ENCODE data around the gene EDA2R. TPM values are rescaled to one million over a fixed set of nuclear protein-coding genes. Genes with fewer than 3 reads are reported as not detected.

EDA2R gene
- total RNA-seq, 1 donor, result 13.4 TPM

- no peak for TF ChIP-seq CTCF (IDR thresholded peaks at IDR 0.05; ENCODE audit: extremely low read depth, low read depth, low read length)
- no peaks in the 10 kb centered on the region for H3K9me3 ChIP-seq (ENCODE audit: low read depth, low read length)
- no peaks in the 10 kb centered on the region for H3K79me2 ChIP-seq (ENCODE audit: insufficient read depth, low read length)
- H3K27me3 ChIP-seq (ENCODE audit: insufficient read depth, low read length), result no peaks in the 10 kb centered on the region
- no peaks in the 10 kb centered on the region for H4K20me1 ChIP-seq (ENCODE audit: insufficient read depth, low read length)
- H3K4me3 ChIP-seq (ENCODE audit: insufficient read depth, low read length), result peak overlapping the region; percentile 33
- H3K4me2 ChIP-seq (ENCODE audit: insufficient read depth, low read length), result peak overlapping the region; percentile 60
- peak overlapping the region; percentile 79 for H3K27ac ChIP-seq (ENCODE audit: low read depth, low read length)
- no peaks in the 10 kb centered on the region for H3K36me3 ChIP-seq (ENCODE audit: insufficient read depth, low read length)
- DNase-seq (ENCODE audit: insufficient read length, low spot score, missing footprints), result no peak
- no peak overlapping the region for H2AFZ ChIP-seq (ENCODE audit: low read length)
- H3K4me1 ChIP-seq (ENCODE audit: insufficient read depth, low read length), result peaks cover 9% of the 10 kb centered on the region
Observed at GRCh38 chrX:66676990-66677389, 38.1 kb upstream of the EDA2R start.

- Histone ChIP-seq H3K9me3 (ENCODE audit: low read depth, low read length) (no peaks in the 10 kb centered on the region), H3K4me1 (ENCODE audit: insufficient read depth, low read length) (peaks cover 9% of the 10 kb centered on the region), H3K27ac (ENCODE audit: low read depth, low read length) (peak overlapping the region; percentile 79), H3K4me3 (ENCODE audit: insufficient read depth, low read length) (peak overlapping the region; percentile 33), H3K27me3 (ENCODE audit: insufficient read depth, low read length) (no peaks in the 10 kb centered on the region), H3K36me3 (ENCODE audit: insufficient read depth, low read length) (no peaks in the 10 kb centered on the region), H4K20me1 (ENCODE audit: insufficient read depth, low read length) (no peaks in the 10 kb centered on the region), H3K4me2 (ENCODE audit: insufficient read depth, low read length) (peak overlapping the region; percentile 60), H3K79me2 (ENCODE audit: insufficient read depth, low read length) (no peaks in the 10 kb centered on the region), H2AFZ (ENCODE audit: low read length) (no peak overlapping the region)
- no peak for DNase-seq (ENCODE audit: insufficient read length, low spot score, missing footprints)
- no peak for TF ChIP-seq CTCF (IDR thresholded peaks at IDR 0.05; ENCODE audit: extremely low read depth, low read depth, low read length)
Observed at GRCh38 chrX:66676413-66676812, 37.5 kb upstream of the EDA2R start.

- H3K4me3 ChIP-seq (ENCODE audit: insufficient read depth, low read length), result no peak overlapping the region
- H3K27me3 ChIP-seq (ENCODE audit: insufficient read depth, low read length), result no peaks in the 10 kb centered on the region
- H3K27ac ChIP-seq (ENCODE audit: low read depth, low read length), result no peak overlapping the region
- no peak overlapping the region for H3K4me2 ChIP-seq (ENCODE audit: insufficient read depth, low read length)
- H3K36me3 ChIP-seq (ENCODE audit: insufficient read depth, low read length), result no peaks in the 10 kb centered on the region
- no peaks in the 10 kb centered on the region for H4K20me1 ChIP-seq (ENCODE audit: insufficient read depth, low read length)
- no peak for TF ChIP-seq CTCF (IDR thresholded peaks at IDR 0.05; ENCODE audit: extremely low read depth, low read depth, low read length)
- H3K4me1 ChIP-seq (ENCODE audit: insufficient read depth, low read length), result peaks cover 9% of the 10 kb centered on the region
- no peak overlapping the region for H2AFZ ChIP-seq (ENCODE audit: low read length)
- no peak for DNase-seq (ENCODE audit: insufficient read length, low spot score, missing footprints)
- no peaks in the 10 kb centered on the region for H3K9me3 ChIP-seq (ENCODE audit: low read depth, low read length)
- H3K79me2 ChIP-seq (ENCODE audit: insufficient read depth, low read length), result no peaks in the 10 kb centered on the region
Observed at GRCh38 chrX:66675541-66675940, 36.7 kb upstream of the EDA2R start.

DNA sequence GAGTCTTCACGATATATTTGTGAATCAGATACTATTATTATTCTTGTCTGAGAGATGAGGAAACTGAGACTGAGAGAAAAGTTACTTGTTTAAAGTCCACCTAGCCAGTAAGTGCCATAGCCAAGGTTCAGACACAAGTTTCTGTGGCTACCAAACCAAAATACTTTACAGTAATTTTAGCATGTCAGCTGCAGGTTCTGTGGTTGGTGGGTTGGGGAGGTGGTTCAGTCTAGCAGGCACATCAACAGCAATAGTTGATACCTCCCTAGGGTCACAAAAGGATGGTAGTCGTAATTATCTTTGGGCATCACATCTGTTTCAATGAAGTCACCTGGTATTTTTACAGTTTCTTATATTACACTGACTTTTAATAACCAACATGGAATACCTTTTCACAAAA lies 35.6 kb upstream of the EDA2R start:
- H3K79me2 ChIP-seq (ENCODE audit: insufficient read depth, low read length), result no peaks in the 10 kb centered on the region
- no peak overlapping the region for H3K4me2 ChIP-seq (ENCODE audit: insufficient read depth, low read length)
- H3K4me1 ChIP-seq (ENCODE audit: insufficient read depth, low read length), result peaks cover 9% of the 10 kb centered on the region
- no peaks in the 10 kb centered on the region for H4K20me1 ChIP-seq (ENCODE audit: insufficient read depth, low read length)
- no peak overlapping the region for H3K4me3 ChIP-seq (ENCODE audit: insufficient read depth, low read length)
- H2AFZ ChIP-seq (ENCODE audit: low read length), result no peak overlapping the region
- no peaks in the 10 kb centered on the region for H3K36me3 ChIP-seq (ENCODE audit: insufficient read depth, low read length)
- no peak overlapping the region for H3K27ac ChIP-seq (ENCODE audit: low read depth, low read length)
- TF ChIP-seq CTCF (IDR thresholded peaks at IDR 0.05; ENCODE audit: extremely low read depth, low read depth, low read length), result no peak
- no peaks in the 10 kb centered on the region for H3K27me3 ChIP-seq (ENCODE audit: insufficient read depth, low read length)
- no peak for DNase-seq (ENCODE audit: insufficient read length, low spot score, missing footprints)
- H3K9me3 ChIP-seq (ENCODE audit: low read depth, low read length), result no peaks in the 10 kb centered on the region

All from osteoblast (primary cell).